GM18868 (cell line): ENCODE data around the gene KIAA0232.
"Not testable (repeated sequence)": the region's sequence is repeated elsewhere in the genome, so short reads cannot be mapped to it uniquely, and the experiment has no call there.

Experiments used
- ATAC-seq: cut with Tn5 transposase; IDR thresholded peaks from one replicate; pipeline ENCODE4 v1.9.1; 2021; ENCODE audit warnings: mild to moderate bottlenecking, moderate library complexity; ENCODE audit not compliant: unreplicated experiment

The KIAA0232 gene

DNA sequence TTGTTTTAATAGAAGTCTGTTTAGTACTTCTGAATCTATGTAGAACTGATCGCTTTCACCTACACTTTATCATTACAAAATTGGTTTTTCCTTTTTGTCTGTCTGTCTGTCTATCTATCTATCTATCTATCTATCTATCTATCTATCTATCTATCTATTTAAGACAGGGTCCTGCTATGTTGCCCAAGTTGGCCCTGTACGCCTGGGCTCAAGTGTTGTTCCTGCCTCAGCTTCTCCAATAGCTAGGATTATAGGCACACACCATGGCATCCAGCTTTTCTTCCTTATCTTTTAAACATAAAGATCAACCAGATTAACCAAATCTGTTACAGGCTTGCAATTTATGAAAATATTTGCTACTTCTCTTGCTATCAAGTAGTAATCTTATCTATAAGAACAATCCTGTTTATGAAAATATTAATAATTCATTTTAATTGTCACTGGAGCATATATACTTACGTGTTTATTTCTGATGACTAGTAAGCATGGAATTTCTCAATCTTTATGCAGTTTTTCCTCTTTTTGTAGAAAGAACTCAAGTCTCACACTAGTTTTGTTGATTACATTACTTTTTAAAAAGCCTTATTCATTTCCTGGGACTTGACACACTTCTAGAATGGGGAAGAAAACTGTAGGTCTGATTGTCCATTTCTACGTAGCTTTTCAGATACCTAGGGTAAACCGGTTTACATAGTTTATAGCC, 24.5 kb downstream of the KIAA0232 start:
- ATAC-seq, result no peak

DNA sequence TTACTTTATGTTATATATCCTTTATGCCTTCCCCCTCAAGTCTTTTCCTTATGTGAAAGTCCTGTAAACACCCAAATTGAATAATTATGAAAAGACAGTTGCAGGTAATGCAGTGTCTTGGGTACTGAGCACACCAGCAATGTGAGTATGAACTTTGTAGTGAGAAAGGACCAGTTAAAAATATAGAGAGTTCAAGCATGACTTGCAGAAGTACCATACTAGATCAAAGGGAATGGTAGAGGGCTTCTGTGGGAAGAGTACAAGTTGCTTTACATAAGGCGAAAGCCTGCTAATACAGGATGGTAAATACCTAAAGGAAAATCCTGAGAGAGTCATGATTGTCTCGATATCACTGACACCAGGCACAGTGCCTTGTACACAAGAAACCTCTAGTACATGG, 25.7 kb downstream of the KIAA0232 start:
- ATAC-seq, result no peak

DNA sequence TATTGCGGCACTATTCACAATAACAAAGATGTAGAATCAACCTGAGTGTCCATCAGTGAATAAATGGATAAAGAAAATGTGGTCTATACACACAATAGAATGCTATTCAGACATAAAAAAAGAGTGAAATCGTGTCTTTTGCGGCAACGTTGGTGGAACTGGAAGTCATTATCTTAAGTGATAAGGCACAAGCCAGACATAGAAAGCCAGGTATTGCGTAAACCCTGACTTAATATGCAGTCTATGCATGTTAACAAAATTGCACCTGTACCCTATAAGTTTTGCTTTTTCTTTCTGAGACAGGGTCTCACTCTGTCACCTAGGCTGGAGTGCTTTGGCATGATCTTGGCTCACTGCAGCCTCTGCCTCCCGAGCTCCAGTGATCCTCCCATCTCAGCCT, 28.6 kb downstream of the KIAA0232 start:
- ATAC-seq, result no peak

DNA sequence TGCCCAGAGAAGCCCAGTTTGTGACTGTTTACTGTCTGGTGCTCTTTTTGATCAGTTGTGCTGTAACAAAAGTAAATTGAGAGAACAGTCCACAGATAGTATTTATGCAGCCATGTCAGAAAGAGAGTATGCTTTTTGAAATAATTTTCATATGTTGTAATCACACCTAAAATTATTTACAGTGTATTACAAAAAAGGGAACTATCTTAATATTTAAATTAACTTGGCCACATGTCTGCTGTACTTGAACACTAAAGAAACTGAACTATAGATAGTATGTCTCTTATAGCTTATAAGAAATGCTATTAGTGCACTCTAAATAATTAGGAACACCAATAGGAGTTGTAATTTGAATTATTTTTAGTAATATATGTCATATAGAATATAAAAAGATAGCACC, 30.2 kb downstream of the KIAA0232 start:
- ATAC-seq, result no peak

DNA sequence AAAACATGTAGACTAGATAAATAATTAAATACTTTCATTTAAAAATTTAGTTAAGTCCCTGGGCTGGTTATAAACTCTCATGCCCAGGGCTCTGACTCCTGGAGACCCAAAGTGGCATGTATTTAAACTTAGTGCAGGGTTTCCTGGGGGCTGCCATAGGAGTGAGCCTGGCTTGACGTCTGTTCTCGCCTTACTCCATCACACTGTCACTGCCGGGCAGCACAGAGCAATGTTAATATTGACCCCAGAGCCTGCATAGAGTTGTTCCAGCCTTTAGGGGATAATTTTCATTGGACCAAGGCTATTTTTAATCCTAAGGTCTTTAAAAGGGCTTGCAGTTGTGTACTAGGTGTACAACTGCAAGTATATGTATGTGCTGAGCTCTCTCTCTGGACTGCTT, 31.2 kb downstream of the KIAA0232 start:
- no peak for ATAC-seq

DNA sequence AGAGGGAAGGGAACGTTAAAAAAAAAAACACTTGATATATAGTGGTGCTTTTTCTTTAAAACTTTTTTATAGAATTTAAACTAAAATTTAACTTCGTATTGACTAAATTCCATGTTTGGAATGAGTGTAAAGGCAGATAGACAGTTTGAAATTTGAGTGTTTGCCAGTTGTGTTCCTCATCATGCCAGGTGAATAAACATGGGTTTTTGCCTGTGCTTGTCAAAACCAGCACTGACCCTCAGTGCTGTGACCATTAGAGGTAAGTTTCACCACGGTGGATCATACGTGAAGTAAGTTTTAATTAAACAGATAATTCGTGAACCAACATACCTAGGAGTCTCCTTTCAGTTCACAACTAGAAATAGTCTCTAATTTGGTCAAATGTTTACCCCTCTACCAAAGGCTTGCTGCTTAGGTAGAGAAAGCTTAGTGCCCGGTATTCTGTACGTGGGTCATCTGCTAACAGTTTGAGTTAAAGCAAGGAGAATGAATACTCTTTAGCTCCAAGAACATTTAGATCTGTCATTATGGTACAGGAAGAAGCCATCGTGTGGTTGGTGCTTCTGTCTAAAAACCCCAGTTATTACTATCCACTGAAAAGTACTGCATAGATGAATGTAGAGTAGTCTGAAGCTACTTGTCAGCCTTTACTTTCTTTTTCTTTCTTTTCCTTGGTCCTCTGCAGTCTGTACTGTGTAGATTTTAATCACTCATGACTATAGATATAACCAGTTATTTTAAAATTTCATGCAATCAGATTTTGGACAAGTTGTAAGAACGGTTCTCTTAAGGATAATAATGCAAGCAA, 32.7 kb downstream of the KIAA0232 start:
- ATAC-seq, result no peak

DNA sequence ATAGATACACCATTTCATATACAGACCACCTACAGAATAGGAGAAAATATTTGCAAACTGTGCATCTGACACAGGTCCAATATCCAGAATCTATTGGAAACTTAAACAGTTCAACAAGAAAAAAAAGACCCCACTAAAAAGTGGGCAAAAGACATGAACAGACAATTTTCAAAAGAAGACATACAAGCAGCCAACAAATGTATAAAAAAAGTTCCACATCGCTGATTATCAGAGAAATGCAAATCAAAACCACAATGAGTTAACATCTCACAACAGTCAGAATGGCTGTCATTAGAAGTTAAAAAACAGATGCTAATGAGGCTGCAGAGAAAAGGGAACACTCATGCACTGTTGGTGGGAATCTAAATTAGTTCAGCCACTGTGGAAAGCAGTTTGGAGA, 36.8 kb downstream of the KIAA0232 start:
- no peak for ATAC-seq

DNA sequence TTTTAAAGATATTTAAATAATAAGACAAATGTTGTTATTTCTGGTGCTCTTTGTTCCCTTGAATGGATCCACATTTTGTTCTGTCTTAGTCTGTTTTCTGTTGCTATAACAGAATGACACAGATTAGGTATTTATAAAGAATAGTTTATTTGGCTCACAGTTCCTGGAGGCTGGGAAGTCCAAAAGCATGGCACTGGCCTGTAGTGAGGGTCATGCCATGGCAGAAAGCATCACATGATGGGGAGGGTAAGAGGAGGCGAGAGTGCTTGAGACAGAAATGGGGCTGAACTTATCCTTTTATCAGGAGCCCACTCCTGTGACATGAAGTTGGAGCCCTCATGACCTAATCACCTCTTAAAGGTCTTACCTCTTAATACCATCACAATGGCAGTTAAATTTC, 38.2 kb downstream of the KIAA0232 start:
- no peak for ATAC-seq

DNA sequence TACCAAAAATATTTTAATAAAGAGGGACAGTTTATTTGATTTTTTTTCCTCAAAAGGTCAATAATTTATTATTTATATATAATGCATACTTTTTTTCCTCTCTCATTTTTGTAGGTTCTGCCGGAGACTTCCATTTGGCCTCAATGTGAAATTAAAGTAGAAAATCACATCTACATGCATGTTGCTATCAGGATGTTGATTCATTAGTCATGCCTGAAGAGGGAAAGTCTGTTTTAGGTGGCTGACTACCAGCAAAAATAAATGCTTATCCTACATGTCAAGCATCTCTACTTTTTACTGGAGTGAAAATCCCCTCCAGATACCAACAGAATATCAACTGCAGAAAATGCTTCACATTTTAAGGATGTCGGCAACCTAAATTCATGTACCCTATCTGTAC, 41.5 kb downstream of the KIAA0232 start:
- no peak for ATAC-seq

DNA sequence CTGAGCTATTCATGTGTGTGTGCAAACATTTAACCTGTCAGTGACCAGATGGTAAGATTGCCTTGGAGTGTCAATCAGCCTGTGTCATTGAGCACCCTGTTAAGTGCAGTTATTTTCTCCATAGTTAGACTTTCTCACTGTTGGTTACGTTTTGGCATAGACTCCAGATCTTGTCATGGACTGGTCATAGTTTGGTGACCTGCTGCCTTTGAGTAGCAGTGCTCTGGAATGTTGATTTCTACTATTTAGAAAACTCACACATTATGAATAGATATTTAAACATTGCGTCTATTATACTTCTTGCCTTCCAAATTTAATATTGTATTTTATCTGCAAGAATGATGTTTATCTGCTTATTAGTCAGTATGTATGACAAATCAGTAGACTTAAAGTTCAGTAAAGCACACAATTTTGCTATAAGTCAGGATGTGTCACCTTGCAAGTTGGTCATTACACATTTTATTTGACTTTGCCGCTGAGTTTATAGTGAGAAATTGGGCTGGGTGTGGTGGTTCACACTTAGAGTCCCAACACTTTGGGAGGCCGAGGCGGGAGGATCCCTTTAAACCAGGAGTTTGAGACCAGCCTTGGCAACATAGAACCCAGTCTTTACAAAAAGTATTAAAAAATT, 42.4 kb downstream of the KIAA0232 start:
- ATAC-seq, result no peak

DNA sequence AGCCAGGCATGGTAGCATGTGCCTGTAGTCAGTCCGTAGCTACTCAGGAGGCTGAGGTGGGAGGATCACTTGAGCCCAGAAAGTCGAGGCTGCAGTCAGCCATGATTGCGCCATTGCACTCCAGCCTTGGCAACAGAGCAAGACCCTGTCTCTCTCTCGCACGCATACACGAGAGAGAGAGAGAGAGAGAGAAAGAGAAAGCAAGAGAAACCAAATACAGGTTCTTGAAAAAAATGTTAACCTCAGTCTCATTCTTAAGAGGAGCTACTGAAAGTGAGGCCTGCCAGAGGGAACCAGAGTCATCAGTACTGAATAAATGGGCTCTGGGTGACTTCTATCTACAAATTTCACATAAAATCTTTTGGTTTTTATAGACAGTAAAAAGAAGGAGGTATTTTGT, 42.9 kb downstream of the KIAA0232 start:
- ATAC-seq, result no peak

DNA sequence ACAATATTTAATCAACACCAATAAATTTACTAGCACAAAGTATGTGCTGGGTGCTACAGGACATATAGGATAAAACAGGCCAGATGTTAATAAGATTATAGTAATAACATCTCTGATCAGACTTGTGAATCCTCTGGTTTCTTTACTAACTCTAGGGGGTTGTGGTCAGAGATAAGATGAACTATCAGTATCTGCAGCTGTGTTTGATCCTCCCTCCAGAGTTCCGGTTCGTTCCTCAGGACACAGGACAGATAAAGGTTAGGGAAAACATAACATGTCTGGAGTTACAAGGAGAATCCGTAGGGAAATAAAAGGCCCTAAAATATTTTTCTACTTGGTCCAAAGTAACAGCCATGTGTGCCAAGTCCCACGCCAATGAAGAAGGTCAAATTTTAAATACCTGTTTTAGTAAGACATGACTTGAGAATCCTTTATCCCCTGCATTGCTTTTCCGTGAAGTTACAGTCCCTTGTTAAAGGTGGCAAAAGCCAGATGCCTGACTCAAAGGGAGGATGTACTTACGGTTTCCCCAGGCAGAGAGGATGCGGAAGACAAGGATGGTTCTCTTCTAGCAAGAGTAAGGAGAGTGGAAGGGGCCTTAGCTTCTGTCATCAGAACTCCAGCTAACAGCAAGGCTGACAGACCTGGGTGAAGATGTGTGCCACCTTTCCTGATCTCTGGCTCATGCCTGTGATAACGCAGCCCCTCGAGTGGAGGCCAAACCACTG, 44.4 kb downstream of the KIAA0232 start:
- no peak for ATAC-seq

DNA sequence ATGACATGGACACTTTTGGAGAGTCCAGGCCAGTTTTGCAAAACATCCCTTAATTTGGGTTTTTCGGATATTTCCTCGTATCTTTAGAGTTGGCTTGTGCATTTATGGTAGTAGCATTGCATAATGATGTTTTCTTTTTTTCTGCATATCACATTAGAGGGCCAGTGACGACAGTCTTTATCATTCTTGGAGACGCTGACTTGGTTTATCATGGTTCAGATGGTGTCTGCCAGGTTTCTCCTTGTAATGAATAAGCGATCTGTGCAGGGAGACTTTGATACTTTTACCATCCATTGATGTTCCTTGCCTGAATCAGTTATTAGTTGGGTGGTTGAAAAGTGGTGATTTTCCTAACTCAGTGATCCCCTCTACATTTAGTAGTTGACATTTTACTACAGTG, 46.6 kb downstream of the KIAA0232 start:
- ATAC-seq, result no peak

DNA sequence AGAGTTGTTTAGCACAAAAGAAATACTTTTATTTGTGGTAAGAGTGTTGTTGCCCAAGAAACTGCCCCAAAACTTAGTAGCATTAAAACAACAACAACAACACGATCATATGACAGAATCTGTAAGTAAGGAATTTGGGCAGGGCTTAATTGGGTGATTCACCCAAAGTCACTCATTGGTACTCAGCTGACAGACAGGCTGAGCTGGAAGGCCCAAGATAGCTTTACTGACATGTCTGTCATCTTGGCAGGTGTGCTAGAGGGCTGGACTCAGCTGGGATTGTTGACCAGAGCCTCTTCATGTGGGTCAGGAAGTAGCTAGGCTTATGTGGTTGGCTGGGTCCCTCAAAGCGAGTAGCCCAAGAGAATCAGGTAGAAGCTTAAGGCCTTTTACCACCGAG, 52.3 kb downstream of the KIAA0232 start:
- no peak for ATAC-seq

DNA sequence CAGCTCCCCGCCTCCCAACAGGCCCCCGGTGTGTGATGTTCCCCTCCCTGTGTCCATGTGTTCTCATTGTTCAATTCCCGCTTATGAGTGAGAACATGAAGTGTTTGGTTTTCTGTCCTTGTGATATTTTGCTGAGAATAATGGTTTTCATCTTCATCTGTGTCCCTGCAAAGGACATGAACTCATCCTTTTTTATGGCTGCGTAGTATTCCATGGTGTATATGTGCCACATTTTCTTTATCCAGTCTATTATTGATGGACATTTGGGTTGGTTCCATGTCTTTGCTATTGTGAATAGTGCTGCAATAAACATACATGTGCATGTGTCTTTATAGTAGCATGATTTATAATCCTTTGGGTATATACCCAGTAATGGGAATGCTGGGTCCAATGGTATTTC, 53.1 kb downstream of the KIAA0232 start:
- ATAC-seq, result not testable (repeated sequence)

DNA sequence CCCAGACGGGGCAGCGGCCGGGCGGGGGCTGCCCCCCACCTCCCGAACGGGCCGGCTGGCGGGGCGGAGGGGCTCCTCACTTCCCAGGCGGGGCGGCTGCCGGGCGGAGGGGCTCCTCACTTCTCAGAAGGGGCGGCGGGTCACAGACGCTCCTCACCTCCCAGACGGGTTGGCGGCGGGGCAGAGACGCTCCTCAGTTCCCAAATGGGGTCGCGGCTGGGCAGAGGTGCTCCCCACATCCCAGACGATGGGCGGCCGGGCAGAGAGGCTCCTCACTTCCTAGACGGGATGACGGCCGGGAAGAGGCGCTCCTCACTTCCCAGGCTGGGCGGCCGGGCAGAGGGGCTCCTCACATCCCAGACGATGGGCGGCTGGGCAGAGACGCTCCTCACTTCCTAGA, 54.6 kb downstream of the KIAA0232 start:
- not testable (repeated sequence) for ATAC-seq

DNA sequence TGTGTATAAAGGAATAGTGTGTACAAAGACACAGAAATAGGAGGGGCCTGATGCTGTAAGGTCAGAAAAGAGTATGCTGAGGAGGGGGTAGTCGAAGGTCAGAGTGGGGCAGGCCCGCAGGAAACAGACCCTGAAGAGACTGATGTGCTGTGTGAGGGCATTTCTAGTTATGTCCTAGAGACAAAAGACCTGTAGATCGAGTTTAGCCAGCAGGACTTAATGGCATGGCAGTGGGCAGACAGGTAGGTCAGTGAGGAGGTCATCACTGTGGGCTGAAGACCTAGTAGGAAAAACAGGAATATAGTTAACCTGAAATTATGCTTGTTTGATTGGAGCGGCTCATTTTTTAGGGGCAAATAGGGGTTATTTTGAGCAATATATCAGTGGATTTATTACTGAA, 57.1 kb downstream of the KIAA0232 start:
- no peak for ATAC-seq

DNA sequence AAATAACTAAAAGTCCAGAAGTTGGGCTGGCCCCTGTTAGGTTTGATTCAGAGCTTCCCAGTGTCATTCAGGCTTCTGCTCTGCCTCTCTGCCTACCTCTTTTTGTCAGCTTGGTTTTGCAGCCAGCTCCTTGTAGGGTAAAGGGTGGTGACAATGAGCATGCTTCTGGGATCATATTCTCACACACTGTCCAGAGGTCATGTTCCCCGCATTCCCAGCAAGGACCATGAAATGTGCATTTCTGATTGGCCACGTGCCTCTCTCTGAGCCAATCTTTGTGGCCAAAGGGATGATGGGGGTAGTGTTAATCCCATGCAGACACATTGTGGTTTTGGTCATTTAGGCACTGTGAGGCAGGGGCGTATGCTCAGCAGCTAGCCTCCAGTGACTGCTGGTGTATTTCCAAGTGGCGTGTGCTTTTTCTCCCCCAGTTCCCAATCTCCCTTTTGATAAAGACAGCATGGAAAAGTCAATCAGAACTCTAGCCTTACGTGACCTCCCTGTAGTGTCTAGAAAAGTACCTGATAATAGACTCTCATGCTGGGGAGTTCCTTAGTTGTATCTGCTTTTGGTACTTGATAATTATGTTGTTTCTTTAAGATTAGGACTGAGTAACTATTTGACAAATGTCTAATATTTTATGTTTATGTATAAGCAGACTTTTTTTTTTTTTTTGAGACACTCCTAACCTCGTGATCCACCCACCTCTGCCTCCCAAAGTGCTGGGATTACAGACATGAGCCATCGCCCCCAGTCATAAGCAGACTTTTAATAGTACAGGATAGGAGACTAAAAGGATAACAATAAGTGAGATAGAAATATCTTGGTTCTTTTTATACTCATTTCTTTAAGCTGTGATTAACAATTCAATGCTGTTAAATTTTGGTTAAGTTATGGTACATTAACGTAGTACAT, 57.8 kb downstream of the KIAA0232 start:
- no peak for ATAC-seq

DNA sequence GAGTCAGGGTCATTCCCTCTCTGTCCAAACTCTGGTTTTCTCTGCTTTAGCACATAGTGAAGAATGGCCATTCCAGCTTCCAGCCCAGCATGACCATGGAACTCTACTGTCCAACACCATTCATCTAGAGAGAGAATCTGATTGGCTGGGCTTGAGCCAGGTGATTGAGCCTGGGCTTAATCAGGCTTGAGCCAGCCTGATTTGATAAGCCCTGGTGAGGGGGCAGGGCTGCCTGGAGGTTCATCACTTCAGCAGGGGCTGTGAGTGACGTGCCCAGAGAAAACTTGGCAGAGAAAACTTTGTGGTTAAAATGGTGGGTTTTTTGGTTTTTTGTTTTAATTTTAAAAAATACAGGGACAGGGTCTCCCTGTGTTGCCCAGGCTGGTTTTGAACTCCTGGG, 62.5 kb downstream of the KIAA0232 start:
- no peak for ATAC-seq

DNA sequence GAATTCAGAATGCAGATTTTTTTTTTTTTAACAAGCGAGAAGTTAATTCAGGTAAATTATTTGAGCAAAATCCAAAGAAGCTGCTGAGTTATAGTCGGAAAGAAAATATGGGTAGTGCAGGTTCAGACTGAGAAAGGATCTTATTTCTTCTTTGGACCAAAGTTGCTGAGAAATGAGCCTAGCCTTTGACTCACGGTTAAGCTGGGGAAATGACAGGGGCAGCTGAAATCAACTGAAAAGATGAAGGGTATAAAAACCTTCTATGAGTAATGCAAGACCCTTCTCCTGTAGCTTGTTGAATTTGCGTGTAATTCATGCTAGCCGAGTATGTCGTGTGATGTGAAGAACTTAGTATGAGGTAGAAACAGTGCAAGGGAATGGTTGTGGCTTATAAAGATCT, 63.0 kb downstream of the KIAA0232 start:
- no peak for ATAC-seq
